Erythroblast (primary cell): Measurements from ENCODE around the gene DLGAP4.

Experiments
- GATA1 ChIP-seq: IDR thresholded peaks from 2 replicates; pipeline ENCODE4 v1.6.1; 2011; ENCODE audit warnings: low read depth, mild to moderate bottlenecking, control low read depth, low read length, moderate library complexity
- POLR2A ChIP-seq: IDR thresholded peaks from 2 replicates; pipeline ENCODE4 v1.6.1; 2011; ENCODE audit warnings: mild to moderate bottlenecking, low read length

DNA sequence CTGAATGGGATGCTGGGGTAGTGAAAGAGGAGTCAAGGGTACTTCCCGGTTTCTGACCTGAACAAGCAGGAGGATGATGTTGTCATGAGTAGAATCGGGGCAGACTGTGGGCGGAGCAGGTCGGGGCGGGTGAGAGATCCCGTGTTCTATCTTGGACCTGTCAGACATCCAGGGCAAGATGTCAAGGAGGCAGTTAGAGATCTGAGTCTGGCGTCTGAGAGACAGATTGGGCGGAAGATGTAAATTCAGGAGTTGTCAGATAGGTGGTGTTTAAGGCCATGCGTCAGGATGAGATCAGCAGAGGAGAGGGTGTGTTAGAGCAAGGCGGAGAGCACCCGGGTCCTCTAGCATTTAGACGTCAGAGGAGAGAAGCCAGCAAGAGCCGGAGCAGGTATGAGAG is 115.5 kb downstream of the DLGAP4 start:
- TF ChIP-seq POLR2A = no peak
- no peak for TF ChIP-seq GATA1
